Embryonic facial prominence (tissue), 1 donor: ENCODE data around the gene DDX56.
"Not testable (repeated sequence)": the region's sequence is repeated elsewhere in the genome, so short reads cannot be mapped to it uniquely, and the experiment has no call there.

Source experiments
- DNase-seq: peaks from one replicate; pipeline ENCODE4 v3.0.0-alpha.2; 2016; ENCODE audit errors: extremely low spot score

DDX56 gene

GRCh38 chr7:44597181-44597580 is 23.5 kb upstream of the DDX56 start:
- not testable (repeated sequence) for DNase-seq

GRCh38 chr7:44595934-44596635 is 22.4 kb upstream of the DDX56 start:
- DNase-seq, result no peak

- DNase-seq, result no peak
Measured at GRCh38 chr7:44590910-44591309, 17.2 kb upstream of the DDX56 start.

GRCh38 chr7:44587843-44588711 is 14.4 kb upstream of the DDX56 start:
- DNase-seq, result no peak

- no peak for DNase-seq
Measured at GRCh38 chr7:44583146-44583865, 9.6 kb upstream of the DDX56 start.

GRCh38 chr7:44581879-44582603 is 8.3 kb upstream of the DDX56 start, which contains the start of gene TMED4:
TMED4 (minus strand) TSS chr7:44582231; CDS start chr7:44582206, 25 bp downstream.
- DNase-seq, result peak; percentile 99

GRCh38 chr7:44580945-44581878 is 7.5 kb upstream of the DDX56 start:
- DNase-seq, result no peak

- DNase-seq, result no peak
Measured at GRCh38 chr7:44576228-44576627, 2.5 kb upstream of the DDX56 start.

GRCh38 chr7:44575054-44575453 is 1.3 kb upstream of the DDX56 start:
- no peak for DNase-seq

GRCh38 chr7:44574287-44574872 is 672 bp upstream of the DDX56 start:
- no peak for DNase-seq

GRCh38 chr7:44572771-44573170 is 937 bp downstream of the DDX56 start:
- DNase-seq, result no peak

GRCh38 chr7:44569959-44570358 is 3.7 kb downstream of the DDX56 start:
- DNase-seq, result no peak

- no peak for DNase-seq
Measured at GRCh38 chr7:44568771-44569560, 4.7 kb downstream of the DDX56 start.

- DNase-seq, result no peak
Measured at GRCh38 chr7:44567884-44568283, 5.8 kb downstream of the DDX56 start.

- DNase-seq, result no peak
Measured at GRCh38 chr7:44566680-44567079, 7.0 kb downstream of the DDX56 start.

- DNase-seq, result no peak
Measured at GRCh38 chr7:44565795-44566559, 7.7 kb downstream of the DDX56 start.

- no peak for DNase-seq
Measured at GRCh38 chr7:44565097-44565794, 8.5 kb downstream of the DDX56 start.

GRCh38 chr7:44564606-44565005 is 9.1 kb downstream of the DDX56 start:
- DNase-seq, result no peak
